Measurements from ENCODE around the gene PLEKHB2. TPM values are rescaled to one million over a fixed set of nuclear protein-coding genes. Genes with fewer than 3 reads are reported as not detected.
"Not testable (repeated sequence)": the region's sequence is repeated elsewhere in the genome, so short reads cannot be mapped to it uniquely, and the experiment has no call there.

PLEKHB2 gene
- polyA plus RNA-seq, 4 donors: 25.9 to 92.2 (median 78.6) TPM

DNA sequence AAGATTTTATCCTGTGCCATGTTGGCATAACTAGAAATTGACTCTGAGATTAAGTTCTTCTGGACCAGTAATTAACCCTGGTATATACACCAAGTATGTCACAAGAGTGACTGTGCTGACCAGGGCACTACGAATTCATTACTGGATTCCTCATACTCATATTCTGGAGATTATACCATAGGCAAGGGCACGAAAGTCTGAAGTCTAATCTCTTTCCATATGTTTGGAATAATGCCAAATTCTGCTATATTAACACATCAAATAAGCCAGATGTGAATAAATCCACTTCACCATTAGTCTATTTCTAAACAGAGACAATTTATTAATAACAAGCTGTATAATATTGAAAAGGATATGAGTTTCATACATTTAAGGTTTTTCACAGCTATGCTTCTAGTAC is 91.0 kb downstream of the PLEKHB2 start:
- not testable (repeated sequence) for DNase-seq (ENCODE audit: low read depth in 4 of 4, low spot score in 3 of 4)

Other genes with a start within 250 kb of the PLEKHB2 start
- gene FAM168B, start 11.9 kb upstream of the PLEKHB2 start, polyA plus RNA-seq (ENCODE audit: insufficient read length in 4 of 4): 100 to 1,000 TPM; 106 to 121 (median 114) TPM
- under 1 TPM in 2 of 4 donors, not detected in 2; 0.22 to 0.29 TPM for gene POTEE, start 104.2 kb downstream of the PLEKHB2 start, polyA plus RNA-seq (ENCODE audit: insufficient read length in 4 of 4)

Data from left renal pelvis (tissue), 4 donors.